ENCODE data around the gene CDK1.

DNA sequence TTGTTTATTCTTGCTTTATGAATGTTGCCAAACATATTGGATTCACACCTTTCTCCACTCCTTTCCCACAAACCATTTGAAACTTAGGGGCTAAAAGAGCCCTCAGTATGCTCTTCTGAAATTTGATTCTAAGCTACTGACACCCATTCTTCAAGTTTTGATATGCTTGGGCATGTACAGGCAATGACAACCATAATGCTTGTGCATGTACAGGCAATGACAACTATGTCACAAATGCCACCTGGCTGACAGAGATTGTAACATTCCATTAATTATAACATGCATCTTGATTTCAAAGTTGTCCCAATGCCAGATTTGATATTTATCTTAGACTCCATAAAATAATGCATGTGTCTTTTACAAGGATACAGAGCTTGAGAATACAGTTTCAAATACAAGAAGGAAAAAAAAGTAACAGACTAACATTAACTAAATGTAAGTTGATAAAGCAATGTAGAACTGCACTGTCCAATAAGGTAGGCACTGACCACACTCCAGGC is 17.5 kb upstream of the CDK1 start:
- TF ChIP-seq ZNF24 (IDR thresholded peaks at IDR 0.05) (no peak), ZNF274 (IDR thresholded peaks at IDR 0.05; ENCODE audit: insufficient read depth, insufficient read length) (no peak), BACH1 (IDR thresholded peaks at IDR 0.05; ENCODE audit: borderline replicate concordance) (no peak), TCF12 (IDR thresholded peaks at IDR 0.05; ENCODE audit: low read depth, low read length) (no peak)
- TF ChIP-seq, protein P1, sequence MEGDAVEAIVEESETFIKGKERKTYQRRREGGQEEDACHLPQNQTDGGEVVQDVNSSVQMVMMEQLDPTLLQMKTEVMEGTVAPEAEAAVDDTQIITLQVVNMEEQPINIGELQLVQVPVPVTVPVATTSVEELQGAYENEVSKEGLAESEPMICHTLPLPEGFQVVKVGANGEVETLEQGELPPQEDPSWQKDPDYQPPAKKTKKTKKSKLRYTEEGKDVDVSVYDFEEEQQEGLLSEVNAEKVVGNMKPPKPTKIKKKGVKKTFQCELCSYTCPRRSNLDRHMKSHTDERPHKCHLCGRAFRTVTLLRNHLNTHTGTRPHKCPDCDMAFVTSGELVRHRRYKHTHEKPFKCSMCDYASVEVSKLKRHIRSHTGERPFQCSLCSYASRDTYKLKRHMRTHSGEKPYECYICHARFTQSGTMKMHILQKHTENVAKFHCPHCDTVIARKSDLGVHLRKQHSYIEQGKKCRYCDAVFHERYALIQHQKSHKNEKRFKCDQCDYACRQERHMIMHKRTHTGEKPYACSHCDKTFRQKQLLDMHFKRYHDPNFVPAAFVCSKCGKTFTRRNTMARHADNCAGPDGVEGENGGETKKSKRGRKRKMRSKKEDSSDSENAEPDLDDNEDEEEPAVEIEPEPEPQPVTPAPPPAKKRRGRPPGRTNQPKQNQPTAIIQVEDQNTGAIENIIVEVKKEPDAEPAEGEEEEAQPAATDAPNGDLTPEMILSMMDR (IDR thresholded peaks at IDR 0.05 in 2 of 3, conservative IDR thresholded peaks at IDR 0.05 in 1 of 3; ENCODE audit: control insufficient read depth in 2 of 3, extremely low read depth in 1 of 3, insufficient read depth in 1 of 3, low read depth in 3 of 3, low read length in 3 of 3): no peak
- TF ChIP-seq, protein P2, sequence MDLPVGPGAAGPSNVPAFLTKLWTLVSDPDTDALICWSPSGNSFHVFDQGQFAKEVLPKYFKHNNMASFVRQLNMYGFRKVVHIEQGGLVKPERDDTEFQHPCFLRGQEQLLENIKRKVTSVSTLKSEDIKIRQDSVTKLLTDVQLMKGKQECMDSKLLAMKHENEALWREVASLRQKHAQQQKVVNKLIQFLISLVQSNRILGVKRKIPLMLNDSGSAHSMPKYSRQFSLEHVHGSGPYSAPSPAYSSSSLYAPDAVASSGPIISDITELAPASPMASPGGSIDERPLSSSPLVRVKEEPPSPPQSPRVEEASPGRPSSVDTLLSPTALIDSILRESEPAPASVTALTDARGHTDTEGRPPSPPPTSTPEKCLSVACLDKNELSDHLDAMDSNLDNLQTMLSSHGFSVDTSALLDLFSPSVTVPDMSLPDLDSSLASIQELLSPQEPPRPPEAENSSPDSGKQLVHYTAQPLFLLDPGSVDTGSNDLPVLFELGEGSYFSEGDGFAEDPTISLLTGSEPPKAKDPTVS (IDR thresholded peaks at IDR 0.05; ENCODE audit: low read depth, low read length): no peak
- TF ChIP-seq, protein P3, sequence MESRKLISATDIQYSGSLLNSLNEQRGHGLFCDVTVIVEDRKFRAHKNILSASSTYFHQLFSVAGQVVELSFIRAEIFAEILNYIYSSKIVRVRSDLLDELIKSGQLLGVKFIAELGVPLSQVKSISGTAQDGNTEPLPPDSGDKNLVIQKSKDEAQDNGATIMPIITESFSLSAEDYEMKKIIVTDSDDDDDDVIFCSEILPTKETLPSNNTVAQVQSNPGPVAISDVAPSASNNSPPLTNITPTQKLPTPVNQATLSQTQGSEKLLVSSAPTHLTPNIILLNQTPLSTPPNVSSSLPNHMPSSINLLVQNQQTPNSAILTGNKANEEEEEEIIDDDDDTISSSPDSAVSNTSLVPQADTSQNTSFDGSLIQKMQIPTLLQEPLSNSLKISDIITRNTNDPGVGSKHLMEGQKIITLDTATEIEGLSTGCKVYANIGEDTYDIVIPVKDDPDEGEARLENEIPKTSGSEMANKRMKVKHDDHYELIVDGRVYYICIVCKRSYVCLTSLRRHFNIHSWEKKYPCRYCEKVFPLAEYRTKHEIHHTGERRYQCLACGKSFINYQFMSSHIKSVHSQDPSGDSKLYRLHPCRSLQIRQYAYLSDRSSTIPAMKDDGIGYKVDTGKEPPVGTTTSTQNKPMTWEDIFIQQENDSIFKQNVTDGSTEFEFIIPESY (IDR thresholded peaks at IDR 0.05): no peak

All from GM12878 (cell line).